OCI-LY7 (cell line): ENCODE measurements around the gene ALLC. TPM values are rescaled to one million over a fixed set of nuclear protein-coding genes. Genes with fewer than 3 reads are reported as not detected.
"Not testable (repeated sequence)": the region's sequence is repeated elsewhere in the genome, so short reads cannot be mapped to it uniquely, and the experiment has no call there.

Experiments
- BruUV-seq: library from RNA; stranded (reverse); fragments of 400-500 nt; replicated peaks from 2 replicates; lab custom pipeline; 2021; lab: Mats Ljungman, UMichigan
- CTCF ChIA-PET: fragments of 300-600 bp; sonication (Branson Sonifier 250); formaldehyde crosslinking; loops from one replicate; lab custom pipeline; 2022; ENCODE audit warnings: antibody characterized with exemption; ENCODE audit not compliant: unreplicated experiment; lab: Charles Lee
- POLR2A ChIA-PET: fragments of 300-600 bp; sonication (Branson Sonifier 250); formaldehyde crosslinking; loops from one replicate; lab custom pipeline; 2022; ENCODE audit warnings: antibody characterized with exemption; lab: Charles Lee
- DNase-seq: peaks from one replicate; pipeline ENCODE4 v3.0.0-alpha.2; 2015; ENCODE audit warnings: low spot score
- H2AFZ ChIP-seq: fragments of 200-600 bp; sonication (generic), shearing (Covaris generic); 2 replicates; pipeline ENCODE4 v1.6.1; 2014; ENCODE audit warnings: mild to moderate bottlenecking, antibody characterized with exemption, low read length, moderate library complexity
- H3K27ac ChIP-seq: fragments of 200-600 bp; sonication (generic); 2 replicates; pipeline ENCODE4 v1.5.1; 2014; ENCODE audit warnings: mixed run types, low read depth, mild to moderate bottlenecking, moderate library complexity, low read length, inconsistent platforms; ENCODE audit not compliant: poor library complexity, severe bottlenecking
- H3K36me3 ChIP-seq: fragments of 200-600 bp; sonication (generic); 2 replicates; pipeline ENCODE4 v1.6.1; 2014; ENCODE audit warnings: mild to moderate bottlenecking, antibody characterized with exemption, low read length, moderate library complexity, mixed read lengths; ENCODE audit not compliant: insufficient read depth
- H3K4me1 ChIP-seq: fragments of 200-600 bp; sonication (generic); 2 replicates; pipeline ENCODE4 v1.5.1; 2014; ENCODE audit warnings: mild to moderate bottlenecking, low read length; ENCODE audit not compliant: insufficient read depth, poor library complexity, severe bottlenecking
- H3K4me2 ChIP-seq: fragments of 200-600 bp; sonication (generic); 2 replicates; pipeline ENCODE4 v1.6.1; 2014; ENCODE audit warnings: mild to moderate bottlenecking, low read length
- H3K4me3 ChIP-seq: fragments of 200-600 bp; sonication (generic); 2 replicates; pipeline ENCODE4 v1.5.1; 2014; ENCODE audit warnings: mild to moderate bottlenecking, low read depth, low read length; ENCODE audit not compliant: poor library complexity, severe bottlenecking
- H3K79me2 ChIP-seq: fragments of 200-600 bp; sonication (generic); 2 replicates; pipeline ENCODE4 v1.6.1; 2016; ENCODE audit warnings: low read depth, mild to moderate bottlenecking, low read length, moderate library complexity, mixed read lengths; ENCODE audit not compliant: insufficient read depth
- H3K9me2 ChIP-seq: fragments of 200-600 bp; sonication (generic); 2 replicates; pipeline ENCODE4 v1.6.1; 2016; ENCODE audit warnings: mild to moderate bottlenecking, low read length, mixed read lengths; ENCODE audit not compliant: insufficient read depth
- H3K9me3 ChIP-seq: fragments of 200-600 bp; sonication (generic); 2 replicates; pipeline ENCODE4 v1.6.1; 2014; ENCODE audit warnings: mild to moderate bottlenecking, mixed run types, low read length, mixed read lengths
- H4K20me1 ChIP-seq: fragments of 200-600 bp; sonication (generic); 2 replicates; pipeline ENCODE4 v1.6.1; 2014; ENCODE audit warnings: mild to moderate bottlenecking, antibody characterized with exemption, low read length, moderate library complexity, mixed read lengths; ENCODE audit not compliant: insufficient read depth
- CTCF ChIP-seq: fragments of 200-600 bp; sonication (generic); conservative IDR thresholded peaks from 2 replicates; pipeline ENCODE4 v1.5.1; 2014; ENCODE audit warnings: mild to moderate bottlenecking, antibody characterized with exemption, low read length, moderate library complexity, mixed read lengths
- EZH2phosphoT487 ChIP-seq: fragments of 200-600 bp; sonication (generic); IDR thresholded peaks from 2 replicates; pipeline ENCODE4 v1.6.1; 2018; ENCODE audit warnings: low read depth, borderline replicate concordance, mild to moderate bottlenecking, mixed run types, antibody characterized with exemption, low read length, moderate library complexity, mixed read lengths
- intact Hi-C: fragments of 100-400 bp; cut with micrococcal nuclease; formaldehyde crosslinking; loops from one replicate; pipeline ENCODE4 v1.10.0; 2022; ENCODE audit not compliant: unreplicated experiment
- total RNA-seq, 2 experiments: library from RNA; depleted of rRNA in 1 of 2; stranded (reverse); fragments of >200 nt in 1 of 2; shearing (Covaris generic) in 1 of 2; gene quantifications; 2 replicates each; pipeline ENCODE4 v1.2.3, GENCODE V29; 2014 to 2022

Gene ALLC
- total RNA-seq, 2 experiments from 2014 or later, result not detected

GRCh38 chr2:3618367-3618766 lies 39.6 kb upstream of the ALLC start:
- TF ChIP-seq EZH2phosphoT487, result no peak
- no peak for TF ChIP-seq CTCF
- ChIA-PET CTCF (no interaction called here), POLR2A (interaction anchor here (0.6 to 0.7 kb wide), 2 partner anchors 36 to 1966 kb away, joined by 3 to 7 read pairs; no protein-coding TSS in a partner anchor)
- H2AFZ ChIP-seq, result no peak overlapping the region
- no peak for DNase-seq
- H3K9me3 ChIP-seq, result no peaks in the 10 kb centered on the region
- H3K4me2 ChIP-seq, result no peak overlapping the region
- intact Hi-C loops, result no loop called here
- no peak overlapping the region for H3K4me3 ChIP-seq
- H3K79me2 ChIP-seq, result no peaks in the 10 kb centered on the region
- H4K20me1 ChIP-seq, result no peaks in the 10 kb centered on the region
- BruUV-seq, result no TSS peak
- H3K9me2 ChIP-seq, result no peaks in the 10 kb centered on the region
- H3K4me1 ChIP-seq, result no peaks in the 10 kb centered on the region
- no peaks in the 10 kb centered on the region for H3K36me3 ChIP-seq
- H3K27ac ChIP-seq, result no peak overlapping the region

- Histone ChIP-seq H4K20me1 (no peaks in the 10 kb centered on the region), H3K4me3 (no peak overlapping the region), H3K9me2 (no peaks in the 10 kb centered on the region), H2AFZ (no peak overlapping the region), H3K36me3 (no peaks in the 10 kb centered on the region), H3K4me2 (no peak overlapping the region), H3K9me3 (no peaks in the 10 kb centered on the region), H3K79me2 (no peaks in the 10 kb centered on the region), H3K27ac (no peak overlapping the region), H3K4me1 (no peaks in the 10 kb centered on the region)
- BruUV-seq, result no TSS peak
- TF ChIP-seq CTCF, result no peak
- TF ChIP-seq EZH2phosphoT487, result no peak
- ChIA-PET POLR2A (no interaction called here), CTCF (no interaction called here)
- no peak for DNase-seq
- intact Hi-C loops, result no loop called here
Observed at GRCh38 chr2:3619033-3619432, 39.0 kb upstream of the ALLC start.

- H3K4me1 ChIP-seq, intact Hi-C loops, H3K27ac ChIP-seq, H4K20me1 ChIP-seq, POLR2A ChIA-PET, H3K9me3 ChIP-seq, DNase-seq, H3K9me2 ChIP-seq, CTCF ChIA-PET, H3K4me3 ChIP-seq, H2AFZ ChIP-seq, H3K36me3 ChIP-seq, H3K79me2 ChIP-seq, BruUV-seq, H3K4me2 ChIP-seq: not testable (repeated sequence)
Observed at GRCh38 chr2:3619661-3620060, 38.3 kb upstream of the ALLC start.
